Epithelial cell of prostate (primary cell): ENCODE measurements around the gene TSTD1.
A peak's percentile ranks its signal among the peaks of the same experiment; 100 is the strongest.

Experiments
- DNase-seq: peaks from one replicate; pipeline ENCODE4 v3.0.0-alpha.2; 2011; ENCODE audit warnings: low read depth, low spot score
- H3K27ac ChIP-seq: fragments of 450-650 bp; 2 replicates; pipeline ENCODE4 v1.5.1; 2017; ENCODE audit warnings: mild to moderate bottlenecking

Gene TSTD1

GRCh38 chr1:161038523-161039153 is at the start of gene TSTD1:
TSTD1 (minus strand) TSS chr1:161038964; CDS start chr1:161038889, 75 bp downstream.
- peak within 1 kb of the TSS; percentile 67 for H3K27ac ChIP-seq
- DNase-seq, result no peak

- DNase-seq, result no peak
- H3K27ac ChIP-seq, result peak overlapping the region; percentile 95
These were observed 47.7 kb upstream of the TSTD1 start for GRCh38 chr1:161086457-161086856.

GRCh38 chr1:161085165-161085564 is 46.4 kb upstream of the TSTD1 start:
- H3K27ac ChIP-seq, result peak overlapping the region; percentile 95
- DNase-seq, result no peak

GRCh38 chr1:161084597-161084988 is 45.8 kb upstream of the TSTD1 start:
- peak overlapping the region; percentile 95 for H3K27ac ChIP-seq
- DNase-seq, result no peak

GRCh38 chr1:161083748-161084596 is 45.2 kb upstream of the TSTD1 start:
- peak overlapping the region; percentile 95 for H3K27ac ChIP-seq

GRCh38 chr1:161082996-161083747 is 44.4 kb upstream of the TSTD1 start:
- DNase-seq, result peak; percentile 96
- peak overlapping the region; percentile 95 for H3K27ac ChIP-seq

More at GRCh38 chr1:161083748-161084596, 45.2 kb upstream of the TSTD1 start:
- no peak for DNase-seq

- peak overlapping the region; percentile 95 for H3K27ac ChIP-seq
- no peak for DNase-seq
These were observed 43.7 kb upstream of the TSTD1 start for GRCh38 chr1:161082483-161082882.

GRCh38 chr1:161081519-161081918 is 42.8 kb upstream of the TSTD1 start:
- peak overlapping the region; percentile 95 for H3K27ac ChIP-seq

GRCh38 chr1:161080441-161081405 is 42.0 kb upstream of the TSTD1 start:
- peak overlapping the region; percentile 95 for H3K27ac ChIP-seq
- DNase-seq, result no peak

More at GRCh38 chr1:161081519-161081918, 42.8 kb upstream of the TSTD1 start:
- DNase-seq, result no peak

- DNase-seq, result no peak
These were observed 40.8 kb upstream of the TSTD1 start for GRCh38 chr1:161079436-161080110.

GRCh38 chr1:161077426-161077825 is 38.7 kb upstream of the TSTD1 start:
- no peak for DNase-seq

More at GRCh38 chr1:161079436-161080110, 40.8 kb upstream of the TSTD1 start:
- peak overlapping the region; percentile 95 for H3K27ac ChIP-seq

GRCh38 chr1:161076410-161076809 is 37.6 kb upstream of the TSTD1 start:
- H3K27ac ChIP-seq, result peak overlapping the region; percentile 95
- no peak for DNase-seq

More at GRCh38 chr1:161077426-161077825, 38.7 kb upstream of the TSTD1 start:
- peak overlapping the region; percentile 95 for H3K27ac ChIP-seq

GRCh38 chr1:161074676-161075368 is 36.1 kb upstream of the TSTD1 start:
- H3K27ac ChIP-seq, result peak overlapping the region; percentile 95
- DNase-seq, result peak; percentile 96

- DNase-seq, result peak; percentile 80
These were observed 34.8 kb upstream of the TSTD1 start for GRCh38 chr1:161073474-161074121.

GRCh38 chr1:161072751-161073449 is 34.1 kb upstream of the TSTD1 start:
- peak overlapping the region; percentile 95 for H3K27ac ChIP-seq
- no peak for DNase-seq

More at GRCh38 chr1:161073474-161074121, 34.8 kb upstream of the TSTD1 start:
- H3K27ac ChIP-seq, result peak overlapping the region; percentile 95

- no peak overlapping the region for H3K27ac ChIP-seq
- DNase-seq, result no peak
These were observed 33.2 kb upstream of the TSTD1 start for GRCh38 chr1:161071886-161072371.

- DNase-seq, result no peak
- H3K27ac ChIP-seq, result peak overlapping the region; percentile 25
These were observed 32.0 kb upstream of the TSTD1 start for GRCh38 chr1:161070761-161071160.
